HL-60/S4 (cell line): ENCODE data around the gene VAT1.
"Not testable (repeated sequence)": the region's sequence is repeated elsewhere in the genome, so short reads cannot be mapped to it uniquely, and the experiment has no call there.

Source experiments
- in situ Hi-C: fragments of 300-500 bp; cut with MboI; formaldehyde crosslinking; loops from 2 replicates; pipeline ENCODE4 v1.14.3; 2022; ENCODE audit warnings: low sequenced_read_pairs

The VAT1 gene

DNA sequence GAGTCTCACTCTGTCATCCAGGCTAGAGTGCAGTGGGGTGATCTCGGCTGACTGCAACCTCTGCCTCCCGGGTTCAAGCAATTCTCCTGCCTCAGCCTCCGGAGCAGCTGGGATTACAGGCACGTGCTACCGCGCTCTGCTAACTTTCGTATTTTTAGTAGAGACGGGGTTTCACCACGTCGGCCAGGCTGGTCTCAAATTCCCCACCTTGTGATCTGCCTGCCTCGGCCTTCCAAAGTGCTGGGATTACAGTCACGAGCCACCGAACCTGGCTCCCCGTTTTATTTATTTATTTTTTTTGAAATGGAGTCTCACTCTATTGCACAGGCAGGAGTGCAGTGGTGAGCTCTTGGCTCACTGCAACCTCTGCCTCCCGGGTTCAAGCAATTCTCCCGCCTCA is 46.5 kb downstream of the VAT1 start:
- in situ Hi-C loops = not testable (repeated sequence)

DNA sequence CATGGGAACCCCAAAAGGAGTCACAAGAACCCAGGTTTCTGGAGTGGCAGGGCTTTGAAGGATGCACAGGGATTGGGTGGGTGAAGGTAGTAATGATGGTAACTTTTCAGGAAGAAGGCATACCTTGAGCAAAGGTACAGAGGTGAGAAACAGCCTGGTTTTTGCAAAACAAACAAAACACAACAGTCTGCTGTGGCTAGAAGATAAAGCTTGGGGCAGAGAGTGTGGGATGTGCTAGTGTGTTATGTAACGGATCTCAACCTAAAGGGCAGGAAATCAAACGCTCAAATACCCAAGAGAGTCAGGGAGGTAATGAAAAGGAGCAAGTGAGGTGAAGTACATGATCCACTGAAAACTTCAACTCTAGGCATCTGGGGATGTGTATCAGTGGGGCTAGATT is 46.9 kb downstream of the VAT1 start:
- in situ Hi-C loops = no loop called here

DNA sequence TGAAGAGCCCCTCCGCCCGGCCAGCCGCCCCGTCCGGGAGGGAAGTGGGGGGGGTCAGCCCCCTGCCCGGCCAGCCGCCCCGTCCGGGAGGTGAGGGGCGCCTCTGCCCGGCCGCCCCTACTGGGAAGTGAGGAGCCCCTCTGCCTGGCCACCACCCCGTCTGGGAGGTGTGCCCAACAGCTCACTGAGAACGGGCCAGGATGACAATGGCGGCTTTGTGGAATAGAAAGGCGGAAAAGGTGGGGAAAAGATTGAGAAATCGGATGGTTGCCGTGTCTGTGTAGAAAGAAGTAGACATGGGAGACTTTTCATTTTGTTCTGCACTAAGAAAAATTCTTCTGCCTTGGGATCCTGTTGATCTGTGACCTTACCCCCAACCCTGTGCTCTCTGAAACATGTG is 48.9 kb downstream of the VAT1 start:
- in situ Hi-C loops = not testable (repeated sequence)

DNA sequence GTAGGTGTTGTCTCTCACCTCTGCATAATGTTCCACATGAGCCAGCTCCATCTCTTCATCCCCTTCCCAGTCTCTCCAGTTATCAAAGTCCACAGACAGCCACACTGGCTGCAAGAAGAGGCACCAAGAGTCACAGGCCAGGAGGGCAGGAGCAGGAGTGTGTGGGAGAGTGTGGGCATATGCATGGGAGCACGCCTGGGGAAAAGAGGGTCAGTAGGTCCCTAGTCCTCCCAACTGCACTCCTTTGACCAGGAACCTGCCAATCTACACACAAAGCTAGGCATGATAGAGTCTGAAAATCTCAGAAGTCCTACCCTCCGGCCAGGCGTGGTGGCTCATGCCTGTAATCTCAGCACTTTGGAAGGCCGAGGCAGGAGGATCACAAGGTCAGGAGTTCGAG is 50.6 kb downstream of the VAT1 start:
- in situ Hi-C loops = no loop called here

DNA sequence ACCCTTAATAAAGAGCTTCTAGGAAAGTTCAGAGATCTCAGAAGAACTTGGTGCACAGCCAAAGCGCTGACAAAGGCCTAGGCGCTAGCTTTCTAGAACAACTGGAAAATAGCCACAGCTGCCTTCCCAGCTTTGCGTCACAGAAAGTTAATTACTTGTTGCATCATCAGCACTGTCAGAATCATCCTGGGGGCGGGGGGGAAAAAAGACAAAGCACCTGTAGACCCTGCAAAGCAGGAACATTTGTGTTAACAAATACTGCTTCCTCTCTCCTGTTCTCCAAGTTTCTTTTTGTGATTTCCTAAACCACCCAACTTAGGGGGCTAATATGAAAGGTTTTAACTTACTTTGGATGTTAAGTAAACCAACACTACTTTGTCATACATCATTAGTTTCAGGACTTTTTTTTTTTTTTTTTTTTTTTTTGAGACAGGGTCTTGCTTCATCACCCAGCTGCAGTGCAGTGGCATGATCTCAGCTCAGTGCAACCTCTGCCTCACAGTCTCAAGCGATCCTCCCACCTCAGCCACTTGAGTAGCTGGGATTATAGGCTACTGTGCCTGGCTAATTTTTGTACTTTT is 53.1 kb downstream of the VAT1 start:
- in situ Hi-C loops = no loop called here

DNA sequence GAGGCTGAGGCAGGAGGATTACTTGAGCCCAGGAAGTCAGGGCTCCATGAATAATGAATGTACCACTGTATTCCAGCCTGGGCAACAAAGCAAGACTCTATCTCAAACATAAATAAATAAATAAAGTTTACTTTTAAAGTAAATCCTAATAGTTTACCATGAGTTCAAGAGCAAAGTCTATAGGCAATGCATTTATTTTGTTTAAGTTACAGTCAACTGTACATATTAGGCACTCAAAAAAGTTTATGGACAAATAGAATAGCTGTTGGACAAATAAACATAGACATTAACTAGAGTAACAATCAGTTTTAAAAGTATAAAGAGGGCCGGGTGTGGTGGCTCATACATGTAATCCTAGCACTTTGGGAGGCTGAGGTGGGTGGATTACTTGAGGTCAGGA is 54.3 kb downstream of the VAT1 start:
- in situ Hi-C loops = no loop called here
